Muscle of back (tissue), 11 donors: ENCODE measurements around the gene GRK2. TPM values are rescaled to one million over a fixed set of nuclear protein-coding genes. Genes with fewer than 3 reads are reported as not detected.
A peak's percentile ranks its signal among the peaks of the same experiment; 100 is the strongest.
"Not testable (repeated sequence)": the region's sequence is repeated elsewhere in the genome, so short reads cannot be mapped to it uniquely, and the experiment has no call there.

Experiments used
- DNase-seq, 3 donors: peaks; one replicate each; pipeline versions ENCODE4 v3.0.0 to v3.0.0-alpha.2; 2013
- polyA plus RNA-seq, 10 donors: library from polyadenylated mRNA; unstranded; fragments of 120-200 nt; gene quantifications; one replicate each; pipeline ENCODE4 v1.2.1, GENCODE V29; 2013; ENCODE audit not compliant: insufficient read length in 10 of 10

The GRK2 gene
- polyA plus RNA-seq, 10 donors, result 42.2 to 62.2 (median 49.7) TPM

- no peak for DNase-seq
Observed at GRCh38 chr11:67311051-67311555, 44.8 kb downstream of the GRK2 start.

- DNase-seq, result no peak
Observed at GRCh38 chr11:67311556-67312082, 45.3 kb downstream of the GRK2 start.

DNA sequence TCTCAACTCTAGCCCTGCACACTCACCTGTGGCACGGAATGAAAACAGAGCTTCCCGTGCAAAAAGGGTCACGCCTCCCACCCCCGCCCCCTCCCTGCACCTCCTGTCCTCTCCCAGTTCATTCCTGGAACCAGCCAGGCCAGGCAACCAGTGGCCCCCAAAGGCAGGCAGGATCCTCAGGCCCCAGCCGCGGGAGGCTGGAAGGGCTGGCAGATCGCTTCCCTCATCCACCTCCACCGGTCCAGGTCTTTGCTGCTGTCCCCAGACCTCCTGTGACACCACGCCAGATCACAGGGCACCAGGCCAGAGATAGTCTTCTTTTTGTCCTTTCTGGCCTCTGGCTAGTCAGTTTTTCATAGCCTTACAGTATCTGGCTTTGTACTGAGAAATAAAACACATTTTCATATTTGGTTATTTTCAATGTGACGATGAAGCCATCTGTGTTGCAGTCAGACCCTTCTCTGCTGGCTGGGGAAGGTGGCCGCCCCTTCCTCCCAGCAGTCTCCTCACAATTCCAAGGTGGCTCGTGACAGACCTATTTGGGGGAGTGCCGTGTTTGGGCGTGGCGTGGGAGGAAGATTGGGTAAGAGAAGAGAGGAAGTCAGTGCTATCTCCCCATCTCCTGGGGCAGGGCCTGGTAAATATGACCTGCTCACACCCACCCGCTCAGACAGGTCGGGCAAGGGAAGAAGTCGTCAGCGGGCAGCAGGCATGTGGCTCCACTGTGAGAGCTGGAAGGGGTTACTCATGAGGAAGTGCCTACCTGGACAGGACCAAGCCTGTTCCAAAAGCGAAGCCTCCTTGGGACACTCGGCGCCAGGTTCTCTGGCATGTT, 46.1 kb downstream of the GRK2 start:
- DNase-seq, result no peak

GRCh38 chr11:67313125-67313890, 47.0 kb downstream of the GRK2 start:
- no peak for DNase-seq

- no peak for DNase-seq
Observed at GRCh38 chr11:67314218-67314617, 47.9 kb downstream of the GRK2 start.

- no peak for DNase-seq
Observed at GRCh38 chr11:67315325-67315909, 49.1 kb downstream of the GRK2 start.

- no peak for DNase-seq
Observed at GRCh38 chr11:67316882-67317204, 50.6 kb downstream of the GRK2 start.

- DNase-seq, result peak; percentile 96 to 99 (median 98)
Observed at GRCh38 chr11:67317205-67317887, 51.1 kb downstream of the GRK2 start.

- DNase-seq, result no peak
Observed at GRCh38 chr11:67317888-67318555, 51.7 kb downstream of the GRK2 start.

DNA sequence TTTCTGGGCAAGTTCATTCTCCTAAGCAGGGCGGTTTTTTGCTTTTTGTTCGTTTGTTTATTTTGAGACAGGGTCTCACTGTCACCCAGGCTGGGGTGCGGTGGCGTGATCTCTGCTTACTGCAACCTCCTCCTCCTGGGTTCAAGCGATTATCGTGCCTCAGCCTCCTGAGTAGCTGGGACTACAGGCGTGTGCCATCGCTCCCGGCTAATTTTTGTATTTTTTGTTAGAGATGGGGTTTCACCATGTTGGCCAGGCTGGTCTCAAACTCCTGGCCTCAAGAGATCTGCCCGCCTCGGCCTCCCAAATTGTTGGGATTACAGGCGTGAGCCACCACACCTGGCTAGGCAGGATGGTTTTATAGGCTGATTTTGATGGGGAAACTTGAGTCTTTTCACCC, 52.6 kb downstream of the GRK2 start:
- DNase-seq, result not testable (repeated sequence)

DNA sequence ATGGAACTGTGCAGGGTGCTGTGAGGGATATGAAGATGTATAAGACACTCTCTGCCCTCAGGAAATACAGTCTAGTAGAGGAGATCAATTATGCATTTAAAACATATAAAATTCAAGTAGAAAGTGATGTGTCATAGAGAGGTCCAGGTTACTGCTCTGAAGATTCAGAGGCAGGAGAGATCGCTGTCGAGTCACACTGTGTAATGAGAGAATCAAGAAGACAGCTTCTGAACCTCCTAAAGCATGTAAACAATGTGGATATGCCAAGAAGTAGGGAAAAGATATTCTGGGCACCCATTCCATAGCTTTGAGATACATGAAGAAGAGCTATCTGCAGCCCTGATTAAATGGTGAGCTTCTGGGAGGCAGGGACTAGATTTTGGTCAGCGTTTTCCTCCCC, 53.7 kb downstream of the GRK2 start:
- DNase-seq, result no peak

GRCh38 chr11:67320691-67321090, 54.4 kb downstream of the GRK2 start:
- no peak for DNase-seq

DNA sequence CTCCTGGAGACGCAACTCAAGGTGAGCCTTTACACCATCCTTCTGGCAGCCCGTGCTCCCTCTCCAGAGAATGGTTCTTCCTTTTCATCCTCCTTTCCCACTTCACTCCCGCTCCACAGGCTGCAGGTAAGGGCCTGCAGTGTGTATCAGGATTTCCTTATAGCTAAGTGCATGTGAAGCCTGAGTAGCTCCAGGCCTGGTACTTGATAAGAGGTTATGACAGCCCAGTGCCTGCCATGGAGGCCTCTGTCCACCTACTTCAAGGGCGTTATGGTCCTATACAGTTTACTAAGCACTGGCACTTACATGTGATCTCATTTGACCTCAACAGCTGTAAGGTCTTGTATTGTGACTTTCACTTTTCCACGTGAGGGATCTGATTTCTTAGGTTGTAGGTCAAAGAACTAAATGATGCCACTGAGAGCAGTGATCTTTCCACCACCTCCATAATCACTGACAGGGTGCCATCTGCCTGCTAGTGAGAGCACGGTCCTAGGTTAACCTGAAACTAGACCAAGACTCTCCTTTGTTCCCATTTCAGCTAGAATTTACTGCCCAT, 55.1 kb downstream of the GRK2 start:
- DNase-seq, result no peak

GRCh38 chr11:67322049-67322448, 55.8 kb downstream of the GRK2 start:
- DNase-seq, result no peak

GRCh38 chr11:67323526-67323925, 57.3 kb downstream of the GRK2 start:
- no peak for DNase-seq

DNA sequence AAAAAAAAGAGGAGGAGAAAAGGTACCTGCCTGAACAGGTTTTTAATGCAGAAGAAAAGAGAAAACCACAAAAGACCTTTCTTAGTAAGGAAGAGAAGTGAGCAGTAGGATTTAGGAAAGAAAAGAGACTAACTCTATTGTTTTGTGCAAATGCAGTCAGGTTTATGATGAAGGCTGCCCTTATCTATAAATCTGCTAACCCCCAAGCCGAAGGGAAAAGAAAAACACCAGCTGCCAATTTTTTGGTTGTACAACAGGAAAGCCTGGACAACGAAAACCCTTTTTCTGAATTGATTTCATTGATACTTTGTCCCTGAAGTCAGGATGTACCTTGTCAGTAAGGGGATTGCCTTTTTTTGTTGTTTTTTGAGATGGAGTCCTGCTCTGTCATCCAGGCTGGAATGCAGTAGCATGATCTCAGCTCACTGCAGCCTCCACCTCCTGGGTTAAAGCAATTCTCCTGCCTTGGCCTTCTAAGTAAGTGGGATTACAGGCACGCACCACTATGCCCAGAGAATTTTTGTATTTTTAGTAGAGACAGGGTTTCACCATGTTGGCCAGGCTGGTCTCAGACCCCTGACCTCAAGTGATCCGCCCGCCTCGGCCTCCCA, 65.9 kb downstream of the GRK2 start:
- no peak for DNase-seq
